ENCODE data around the gene EXOSC3. TPM values are rescaled to one million over a fixed set of nuclear protein-coding genes. Genes with fewer than 3 reads are reported as not detected.

The EXOSC3 gene
- total and polyA plus RNA-seq, 2 of the 8 experiments (the other 6 are each of a cell fraction or from before 2014, with no cell fraction given): 46.7 to 73.4 TPM

DNA sequence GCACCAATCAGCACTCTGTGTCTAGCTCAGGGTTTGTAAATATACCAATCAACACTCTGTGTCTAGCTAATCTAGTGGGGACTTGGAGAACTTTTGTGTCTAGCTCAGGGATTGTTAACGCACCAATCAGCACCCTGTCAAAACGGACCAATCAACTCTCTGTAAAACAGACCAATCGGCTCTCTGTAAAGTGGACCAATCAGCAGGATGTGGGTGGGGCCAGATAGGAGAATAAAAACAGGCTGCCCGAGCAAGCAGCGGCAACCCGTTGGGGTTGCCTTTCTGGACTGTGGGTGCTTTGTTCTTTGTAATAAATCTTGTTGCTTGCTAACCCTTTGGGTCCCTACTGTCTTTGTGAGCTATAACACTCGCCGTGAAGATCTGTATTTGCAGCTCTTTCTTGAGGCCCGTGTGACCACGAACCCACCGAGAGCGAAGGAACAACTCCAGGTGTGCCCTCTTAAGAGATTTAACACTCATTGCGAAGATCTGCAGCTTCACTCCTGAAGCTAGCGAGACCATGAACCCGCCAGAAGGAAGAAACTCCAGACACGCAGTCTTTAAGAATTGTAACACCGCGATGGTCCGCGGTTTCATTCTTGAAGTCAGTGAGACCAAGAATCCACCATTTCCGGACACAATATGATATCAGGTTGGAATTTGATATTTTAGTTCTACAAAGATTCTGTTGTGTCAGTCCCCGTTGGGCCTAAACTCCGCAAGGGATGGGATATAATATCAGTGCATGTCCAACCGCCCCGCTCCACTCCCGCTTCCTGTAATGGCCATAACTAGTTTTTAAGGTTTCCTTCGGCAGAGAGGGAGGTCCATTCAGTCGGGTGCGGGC, 32.0 kb downstream of the EXOSC3 start:
- WGBS, 2 experiments (ENCODE audit: extremely low coverage in 1 of 2, insufficient coverage in 1 of 2, insufficient read length in 1 of 2, insufficient replicate concordance in 2 of 2, low coverage in 1 of 2, low lambda C conversion rate in 2 of 2, missing lambda C conversion rate in 1 of 2): 93% methylated on average over 29 of the region's 29 CpGs; no CpG with 5 or more reads in 1 of the 2 experiments
- Histone ChIP-seq H2BK15ac (ENCODE audit: low read length) (no peak overlapping the region), H2BK5ac (ENCODE audit: low read depth, low read length) (no peak overlapping the region), H3K9ac (replicated peaks in 1 of 4; ENCODE audit: extremely low read depth in 1 of 4, low read depth in 3 of 4, low read length in 3 of 4) (no peak overlapping the region), H3K79me1 (ENCODE audit: low read depth, low read length) (no peaks in the 10 kb centered on the region), H2BK20ac (ENCODE audit: low read length) (no peak overlapping the region), H3K4me3 (ENCODE audit: extremely low read depth in 1 of 4, insufficient read depth in 2 of 4, low read depth in 3 of 4, low read length in 4 of 4) (peak overlapping the region in 2 of 4 experiments; percentile 85 to 89; a peak in 4 of 8 replicates), H3K23ac (ENCODE audit: insufficient read length) (no peak overlapping the region), H2BK12ac (ENCODE audit: low read depth, low read length) (no peak overlapping the region), H4K20me1 (replicated peaks in 1 of 2; ENCODE audit: control insufficient read depth in 1 of 2, insufficient read depth in 2 of 2, low read length in 2 of 2) (no peaks in the 10 kb centered on the region), H2AK5ac (ENCODE audit: low read depth, low read length) (no peak overlapping the region), H3K4ac (replicated peaks; ENCODE audit: insufficient read length, low read depth, low read length) (no peak overlapping the region), H4K8ac (ENCODE audit: extremely low read depth, insufficient read depth, low read length) (no peak overlapping the region; the same call in 1 of the 2 replicates), H3K79me2 (ENCODE audit: control insufficient read depth in 1 of 2, insufficient read depth in 2 of 2, low read length in 2 of 2) (no peaks in the 10 kb centered on the region), H3K9me3 (ENCODE audit: insufficient read depth in 2 of 2, low read depth in 1 of 2, low read length in 1 of 2) (no peaks in the 10 kb centered on the region), H3K14ac (ENCODE audit: insufficient read length) (no peak overlapping the region), H3K36me3 (ENCODE audit: control insufficient read depth in 2 of 4, insufficient read depth in 4 of 4, low read length in 3 of 4) (no peaks in the 10 kb centered on the region), H3K27ac (ENCODE audit: low read depth, low read length) (no peak overlapping the region), H3K4me1 (replicated peaks in 1 of 4; ENCODE audit: control insufficient read depth in 3 of 4, insufficient read depth in 4 of 4, low read length in 3 of 4) (peaks cover 0 to 5% (median 1%) of the 10 kb centered on the region in 4 experiments; a peak in 4 of 7 replicates), H4K5ac (ENCODE audit: insufficient read length, low read depth, low read length) (no peak overlapping the region), H4K91ac (replicated peaks; ENCODE audit: insufficient read length, low read length) (no peak overlapping the region), H3K23me2 (ENCODE audit: low read depth, low read length) (peaks cover 4% of the 10 kb centered on the region; the same call in 1 of the 2 replicates), H2BK120ac (replicated peaks; ENCODE audit: low read depth, low read length) (no peak overlapping the region), H3K56ac (replicated peaks; ENCODE audit: insufficient read length, low read depth, low read length) (no peak overlapping the region), H3K4me2 (ENCODE audit: insufficient read depth in 1 of 2, low read depth in 2 of 2, low read length in 2 of 2) (peak overlapping the region; percentile 73 to 77; a peak in 3 of 4 replicates), H2AFZ (ENCODE audit: low read length) (peak overlapping the region; percentile 72; the same call in 1 of the 2 replicates), H3K18ac (ENCODE audit: extremely low read depth, low read length) (no peak overlapping the region), H3K27me3 (replicated peaks in 1 of 4; ENCODE audit: control insufficient read depth in 3 of 4, extremely low read depth in 1 of 4, insufficient read depth in 3 of 4, low read length in 3 of 4) (no peaks in the 10 kb centered on the region)
- CTCF ChIA-PET (ENCODE audit: partially characterized antibody): interaction anchor here (1.0 to 1.5 kb wide), 2 partner anchors 32 to 85 kb away, joined by 3 read pairs; partner anchors contain the start of gene EXOSC3
- DNase-seq (ENCODE audit: low read depth in 1 of 2, low spot score in 2 of 2) (no peak), FAIRE-seq (no peak)
- POLR2A ChIA-PET (ENCODE audit: partially characterized antibody): interaction anchor here (0.9 to 1.5 kb wide), 3 partner anchors 32 to 48 kb away, joined by 3 to 6 read pairs (median 3); partner anchors contain the start of genes DCAF10 and EXOSC3
